ENCODE measurements around the gene VMAC. TPM values are rescaled to one million over a fixed set of nuclear protein-coding genes. Genes with fewer than 3 reads are reported as not detected.

Gene VMAC
- total and polyA plus RNA-seq, 2 of the 8 experiments (the other 6 are each of a cell fraction or from before 2014, with no cell fraction given) = 1.3 to 2.2 TPM

DNA sequence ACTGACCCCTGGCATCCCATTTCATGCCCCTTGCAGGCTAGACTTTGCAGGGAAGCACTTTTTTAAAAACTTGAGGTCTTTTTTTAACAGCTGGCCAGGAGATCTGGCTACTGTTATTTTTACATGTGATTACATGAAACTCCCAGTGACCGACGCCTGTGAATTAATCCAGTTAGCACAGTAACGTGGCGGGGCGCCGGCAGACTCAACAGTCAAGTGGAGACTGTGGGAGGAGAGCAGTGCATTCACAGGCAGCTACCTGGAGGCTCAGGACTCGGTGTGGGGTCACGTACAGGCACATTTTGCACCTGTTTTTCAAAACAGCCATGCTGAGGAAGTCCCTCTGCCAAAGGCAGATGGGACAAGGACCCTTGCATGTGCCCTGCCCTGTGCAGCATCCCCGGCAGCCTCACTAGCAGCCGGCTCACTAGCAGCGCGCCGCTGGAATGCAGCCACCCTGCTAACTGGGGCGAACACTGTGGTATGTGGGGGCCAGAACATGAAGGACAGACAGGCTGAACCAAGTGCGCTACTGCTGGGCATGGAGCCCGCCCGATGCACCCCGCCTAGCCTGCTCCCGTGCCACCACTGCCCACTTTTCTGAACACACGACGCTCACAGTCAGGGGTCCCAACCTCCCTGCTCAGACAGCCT, 28.1 kb downstream of the VMAC start (continued):
- TF ChIP-seq SRF (IDR thresholded peaks at IDR 0.05; ENCODE audit: low read depth, low read length) = no peak
- no peak for TF ChIP-seq RAD21 (IDR thresholded peaks at IDR 0.05 in 1 of 2, conservative IDR thresholded peaks at IDR 0.05 in 1 of 2; ENCODE audit: low read depth in 2 of 2, low read length in 2 of 2)
